GM23338 (cell line): ENCODE results near the gene RNF167. TPM values are rescaled to one million over a fixed set of nuclear protein-coding genes. Genes with fewer than 3 reads are reported as not detected.
A peak's percentile ranks its signal among the peaks of the same experiment; 100 is the strongest.

Experiments
- ATAC-seq: fragments of 200-7000 bp; cut with Tn5 transposase; 3 replicates; pipeline ENCODE4 v1.9.1; 2020
- DNase-seq: peaks from one replicate; pipeline ENCODE4 v3.0.0-alpha.2; 2015; ENCODE audit warnings: low spot score
- H2AFZ ChIP-seq: fragments of 200-600 bp; sonication (generic); 2 replicates; pipeline ENCODE4 v1.8.0; 2016; ENCODE audit warnings: antibody characterized with exemption, mild to moderate bottlenecking, moderate library complexity
- H3F3A ChIP-seq: fragments of 200-600 bp; sonication (generic); replicated peaks from 2 replicates; pipeline ENCODE4 v1.8.0; 2017; ENCODE audit warnings: antibody characterized with exemption, mixed run types, low read depth
- H3K27ac ChIP-seq: fragments of 200-600 bp; sonication (generic); 2 replicates; pipeline ENCODE4 v1.6.1; 2016; ENCODE audit warnings: low read depth
- H3K27me3 ChIP-seq: fragments of 200-600 bp; sonication (generic); 2 replicates; pipeline ENCODE4 v1.8.0; 2016; ENCODE audit warnings: mild to moderate bottlenecking, mixed run types, moderate library complexity; ENCODE audit not compliant: insufficient read depth
- H3K36me3 ChIP-seq: fragments of 200-600 bp; sonication (generic); 2 replicates; pipeline ENCODE4 v1.8.0; 2016; ENCODE audit warnings: mild to moderate bottlenecking; ENCODE audit not compliant: insufficient read depth
- H3K4me1 ChIP-seq: fragments of 200-600 bp; sonication (generic); 2 replicates; pipeline ENCODE4 v1.8.0; 2016; ENCODE audit warnings: mild to moderate bottlenecking, moderate library complexity; ENCODE audit not compliant: insufficient read depth
- H3K4me2 ChIP-seq: fragments of 200-600 bp; sonication (generic); 2 replicates; pipeline ENCODE4 v1.7.1; 2017; ENCODE audit warnings: mixed run types
- H3K4me3 ChIP-seq: fragments of 200-600 bp; sonication (generic); 2 replicates; pipeline ENCODE4 v1.6.1; 2016; ENCODE audit warnings: mixed run types
- H3K79me2 ChIP-seq: fragments of 200-600 bp; sonication (generic); replicated peaks from 2 replicates; pipeline ENCODE4 v1.8.0; 2017; ENCODE audit warnings: mild to moderate bottlenecking; ENCODE audit not compliant: insufficient read depth
- H3K9me2 ChIP-seq: fragments of 200-600 bp; sonication (generic); 2 replicates; pipeline ENCODE4 v1.8.0; 2017; ENCODE audit not compliant: insufficient read depth
- H4K20me1 ChIP-seq: fragments of 200-600 bp; sonication (generic); replicated peaks from 2 replicates; pipeline ENCODE4 v1.8.0; 2017; ENCODE audit warnings: mild to moderate bottlenecking; ENCODE audit not compliant: insufficient read depth
- H3K27ac Mint-ChIP-seq: 2 replicates; pipeline ENCODE4 v1.8.0; 2020; ENCODE audit warnings: inconsistent platforms, mild to moderate bottlenecking, moderate library complexity, mixed read lengths
- H3K27me3 Mint-ChIP-seq: 3 replicates; pipeline ENCODE4 v1.8.0; 2022; ENCODE audit warnings: low read depth, mild to moderate bottlenecking, moderate library complexity, mixed read lengths, inconsistent platforms; ENCODE audit not compliant: insufficient read depth, poor library complexity
- H3K36me3 Mint-ChIP-seq: 3 replicates; pipeline ENCODE4 v1.8.0; 2021; ENCODE audit warnings: low read depth, mild to moderate bottlenecking, inconsistent platforms, moderate library complexity, mixed read lengths
- H3K4me1 Mint-ChIP-seq: 3 replicates; pipeline ENCODE4 v1.8.0; 2020; ENCODE audit warnings: mild to moderate bottlenecking, inconsistent platforms, mixed read lengths
- H3K4me3 Mint-ChIP-seq: 3 replicates; pipeline ENCODE4 v1.8.0; 2021; ENCODE audit warnings: moderate library complexity, mild to moderate bottlenecking, inconsistent platforms, mixed read lengths
- H3K9me3 Mint-ChIP-seq: 3 replicates; pipeline ENCODE4 v1.8.0; 2020; ENCODE audit warnings: moderate library complexity, mild to moderate bottlenecking, inconsistent platforms, mixed read lengths
- CREB1 ChIP-seq: fragments of 250-450 bp; sonication (Bioruptor Pico); IDR thresholded peaks from 2 replicates; pipeline ENCODE4 v1.5.0; 2020; ENCODE audit warnings: low read depth, mild to moderate bottlenecking, moderate library complexity
- CTCF ChIP-seq, 2 experiments: fragments of 200-600 bp in 1 of 2; sonication (generic) in 1 of 2; conservative IDR thresholded peaks; 2 replicates each; pipeline versions ENCODE4 v1.5.1 to v1.6.1; 2016 to 2017; ENCODE audit warnings: antibody characterized with exemption in 2 of 2, low read depth in 2 of 2, mild to moderate bottlenecking in 2 of 2, moderate library complexity in 1 of 2
- EZH2 ChIP-seq: fragments of 200-600 bp; sonication (generic); IDR thresholded peaks from one replicate; pipeline ENCODE4 v1.8.0; 2017; ENCODE audit warnings: antibody characterized with exemption, mild to moderate bottlenecking, low read depth; ENCODE audit not compliant: unreplicated experiment
- EZH2phosphoT487 ChIP-seq: fragments of 200-600 bp; sonication (generic); IDR thresholded peaks from one replicate; pipeline ENCODE4 v1.8.1; 2018; ENCODE audit warnings: antibody characterized with exemption; ENCODE audit not compliant: unreplicated experiment
- JUNB ChIP-seq: IDR thresholded peaks from one replicate; pipeline ENCODE4 v1.6.1; 2016; ENCODE audit warnings: antibody characterized with exemption; ENCODE audit not compliant: unreplicated experiment
- NANOG ChIP-seq: IDR thresholded peaks from 2 replicates; pipeline ENCODE4 v1.6.1; 2016; ENCODE audit warnings: antibody characterized with exemption, borderline replicate concordance
- POLR2AphosphoS5 ChIP-seq: IDR thresholded peaks from 2 replicates; pipeline ENCODE4 v1.6.1; 2016; ENCODE audit warnings: antibody characterized with exemption, low read depth
- REST ChIP-seq: IDR thresholded peaks from one replicate; pipeline ENCODE4 v1.6.1; 2018; ENCODE audit warnings: antibody characterized with exemption; ENCODE audit not compliant: unreplicated experiment
- STAT1 ChIP-seq: IDR thresholded peaks from one replicate; pipeline ENCODE4 v1.6.1; 2016; ENCODE audit warnings: antibody characterized with exemption; ENCODE audit not compliant: unreplicated experiment
- ZNF114 ChIP-seq: fragments of 250-450 bp; sonication (Bioruptor Pico); IDR thresholded peaks from 2 replicates; pipeline ENCODE4 v1.5.0; 2020; ENCODE audit warnings: mild to moderate bottlenecking, moderate library complexity
- ZNF331 ChIP-seq: fragments of 250-450 bp; sonication (Bioruptor Pico); IDR thresholded peaks from 2 replicates; pipeline ENCODE4 v1.5.0; 2020; ENCODE audit warnings: low read depth, mild to moderate bottlenecking, moderate library complexity
- ZNF462 ChIP-seq: fragments of 250-450 bp; sonication (Bioruptor Pico); IDR thresholded peaks from 2 replicates; pipeline ENCODE4 v1.5.0; 2020; ENCODE audit warnings: mild to moderate bottlenecking, moderate library complexity
- polyA plus RNA-seq: library from polyadenylated mRNA; unstranded; fragments of >200 nt; fragmentation: Nextera tagmentation; extraction: Ambion mirVana; gene quantifications from 2 replicates; pipeline ENCODE4 v1.2.1, GENCODE V29; 2016
- total RNA-seq: library from RNA; depleted of rRNA; stranded (reverse); fragments of >200 nt; shearing (Covaris generic); gene quantifications from 2 replicates; pipeline ENCODE4 v1.2.3, GENCODE V29; 2014
- TF ChIP-seq, protein P1 (sequence below): IDR thresholded peaks from 2 replicates; pipeline ENCODE4 v1.6.1; 2016; ENCODE audit warnings: antibody characterized with exemption

Gene RNF167
- total and polyA plus RNA-seq, 2 experiments from 2014 or later: 61.2 to 84.4 TPM

DNA sequence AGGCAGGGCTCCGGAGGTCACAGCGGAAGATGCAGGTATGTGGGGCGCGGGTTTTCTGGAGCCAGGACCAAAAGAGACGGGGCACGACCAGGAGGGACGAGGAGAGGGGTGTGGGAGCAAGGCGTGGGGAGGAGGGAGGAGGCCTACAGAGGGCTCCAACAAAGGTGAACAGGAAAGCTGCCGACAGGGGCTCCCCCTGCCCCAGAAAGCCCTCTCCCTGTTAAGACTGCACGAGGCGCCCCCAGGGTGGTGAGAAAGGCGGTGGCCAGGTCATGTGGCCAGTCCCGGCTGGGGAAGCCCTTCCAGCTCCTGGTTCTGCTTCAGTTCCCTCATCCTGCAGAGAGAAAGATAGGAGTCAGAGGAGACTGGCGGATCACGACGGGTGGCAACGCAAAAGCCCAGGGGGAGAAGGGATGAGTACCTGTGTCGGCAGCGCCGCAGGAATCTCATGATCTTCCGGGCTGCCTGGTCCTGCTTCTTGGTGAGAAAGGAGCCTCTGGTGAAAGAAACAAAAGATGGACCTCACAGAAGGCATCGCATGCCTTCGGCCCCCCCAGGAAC is 28.5 kb downstream of the RNF167 start:
- H3K27ac ChIP-seq: peak overlapping the region; percentile 97

More for the DNA sequence above, 28.5 kb downstream of the RNF167 start:
- peaks cover 19% of the 10 kb centered on the region; the same call in 1 of the 2 replicates for H3F3A ChIP-seq
- no peak overlapping the region for H3K27ac Mint-ChIP-seq
- peak overlapping the region; percentile 63 for H2AFZ ChIP-seq
- peaks cover 7% of the 10 kb centered on the region; the same call in 1 of the 2 replicates for H3K27me3 ChIP-seq
- H3K4me2 ChIP-seq: peak overlapping the region; percentile 99
- peaks cover 26% of the 10 kb centered on the region for H3K4me1 ChIP-seq
- H3K4me3 ChIP-seq: peak overlapping the region; percentile 59
- peaks cover 35% of the 10 kb centered on the region for H3K4me1 Mint-ChIP-seq
- 0 out of 2 replicates have a peak, but pooled peaks cover 9% of the 10 kb centered on the region for H4K20me1 ChIP-seq
- H3K79me2 ChIP-seq: peaks cover 38% of the 10 kb centered on the region
- ATAC-seq (peak; percentile 2), DNase-seq (peak; percentile 59)
- TF ChIP-seq CTCF (conservative IDR thresholded peaks at IDR 0.05; ENCODE audit: low read depth in 2 of 2): no peak
- TF ChIP-seq STAT1: no peak
- TF ChIP-seq ZNF331 (CRISPR knock-in tag): no peak
- TF ChIP-seq REST: no peak
- TF ChIP-seq CREB1 (CRISPR knock-in tag): no peak
- no peak for TF ChIP-seq JUNB
- TF ChIP-seq EZH2phosphoT487: no peak
- no peak for TF ChIP-seq ZNF114 (CRISPR knock-in tag)
- no peak for TF ChIP-seq NANOG
- TF ChIP-seq POLR2AphosphoS5: no peak
- TF ChIP-seq EZH2: no peak
- TF ChIP-seq, protein P1, sequence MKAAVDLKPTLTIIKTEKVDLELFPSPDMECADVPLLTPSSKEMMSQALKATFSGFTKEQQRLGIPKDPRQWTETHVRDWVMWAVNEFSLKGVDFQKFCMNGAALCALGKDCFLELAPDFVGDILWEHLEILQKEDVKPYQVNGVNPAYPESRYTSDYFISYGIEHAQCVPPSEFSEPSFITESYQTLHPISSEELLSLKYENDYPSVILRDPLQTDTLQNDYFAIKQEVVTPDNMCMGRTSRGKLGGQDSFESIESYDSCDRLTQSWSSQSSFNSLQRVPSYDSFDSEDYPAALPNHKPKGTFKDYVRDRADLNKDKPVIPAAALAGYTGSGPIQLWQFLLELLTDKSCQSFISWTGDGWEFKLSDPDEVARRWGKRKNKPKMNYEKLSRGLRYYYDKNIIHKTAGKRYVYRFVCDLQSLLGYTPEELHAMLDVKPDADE: no peak
- TF ChIP-seq ZNF462: no peak
- peaks cover 18% of the 10 kb centered on the region for H3K9me3 Mint-ChIP-seq
- no peaks in the 10 kb centered on the region for H3K9me2 ChIP-seq
- H3K36me3 Mint-ChIP-seq: peaks cover 65% of the 10 kb centered on the region
- no peaks in the 10 kb centered on the region; the same call in 1 of the 2 replicates for H3K36me3 ChIP-seq
- peaks cover 29% of the 10 kb centered on the region for H3K27me3 Mint-ChIP-seq
- H3K4me3 Mint-ChIP-seq: no peak overlapping the region
